GM23338 (cell line): ENCODE data around the gene PSMD11. TPM values are rescaled to one million over a fixed set of nuclear protein-coding genes. Genes with fewer than 3 reads are reported as not detected.
A peak's percentile ranks its signal among the peaks of the same experiment; 100 is the strongest.

ENCODE experiments used
- ATAC-seq: fragments of 200-7000 bp; cut with Tn5 transposase; 3 replicates; pipeline ENCODE4 v1.9.1; 2020
- DNase-seq: peaks from one replicate; pipeline ENCODE4 v3.0.0-alpha.2; 2015; ENCODE audit warnings: low spot score
- H2AFZ ChIP-seq: fragments of 200-600 bp; sonication (generic); 2 replicates; pipeline ENCODE4 v1.8.0; 2016; ENCODE audit warnings: antibody characterized with exemption, mild to moderate bottlenecking, moderate library complexity
- H3F3A ChIP-seq: fragments of 200-600 bp; sonication (generic); replicated peaks from 2 replicates; pipeline ENCODE4 v1.8.0; 2017; ENCODE audit warnings: antibody characterized with exemption, mixed run types, low read depth
- H3K27ac ChIP-seq: fragments of 200-600 bp; sonication (generic); 2 replicates; pipeline ENCODE4 v1.6.1; 2016; ENCODE audit warnings: low read depth
- H3K27me3 ChIP-seq: fragments of 200-600 bp; sonication (generic); 2 replicates; pipeline ENCODE4 v1.8.0; 2016; ENCODE audit warnings: mild to moderate bottlenecking, mixed run types, moderate library complexity; ENCODE audit not compliant: insufficient read depth
- H3K36me3 ChIP-seq: fragments of 200-600 bp; sonication (generic); 2 replicates; pipeline ENCODE4 v1.8.0; 2016; ENCODE audit warnings: mild to moderate bottlenecking; ENCODE audit not compliant: insufficient read depth
- H3K4me1 ChIP-seq: fragments of 200-600 bp; sonication (generic); 2 replicates; pipeline ENCODE4 v1.8.0; 2016; ENCODE audit warnings: mild to moderate bottlenecking, moderate library complexity; ENCODE audit not compliant: insufficient read depth
- H3K4me2 ChIP-seq: fragments of 200-600 bp; sonication (generic); 2 replicates; pipeline ENCODE4 v1.7.1; 2017; ENCODE audit warnings: mixed run types
- H3K4me3 ChIP-seq: fragments of 200-600 bp; sonication (generic); 2 replicates; pipeline ENCODE4 v1.6.1; 2016; ENCODE audit warnings: mixed run types
- H3K79me2 ChIP-seq: fragments of 200-600 bp; sonication (generic); replicated peaks from 2 replicates; pipeline ENCODE4 v1.8.0; 2017; ENCODE audit warnings: mild to moderate bottlenecking; ENCODE audit not compliant: insufficient read depth
- H3K9me2 ChIP-seq: fragments of 200-600 bp; sonication (generic); 2 replicates; pipeline ENCODE4 v1.8.0; 2017; ENCODE audit not compliant: insufficient read depth
- H4K20me1 ChIP-seq: fragments of 200-600 bp; sonication (generic); replicated peaks from 2 replicates; pipeline ENCODE4 v1.8.0; 2017; ENCODE audit warnings: mild to moderate bottlenecking; ENCODE audit not compliant: insufficient read depth
- H3K27ac Mint-ChIP-seq: 2 replicates; pipeline ENCODE4 v1.8.0; 2020; ENCODE audit warnings: inconsistent platforms, mild to moderate bottlenecking, moderate library complexity, mixed read lengths
- H3K27me3 Mint-ChIP-seq: 3 replicates; pipeline ENCODE4 v1.8.0; 2022; ENCODE audit warnings: low read depth, mild to moderate bottlenecking, moderate library complexity, mixed read lengths, inconsistent platforms; ENCODE audit not compliant: insufficient read depth, poor library complexity
- H3K36me3 Mint-ChIP-seq: 3 replicates; pipeline ENCODE4 v1.8.0; 2021; ENCODE audit warnings: low read depth, mild to moderate bottlenecking, inconsistent platforms, moderate library complexity, mixed read lengths
- H3K4me1 Mint-ChIP-seq: 3 replicates; pipeline ENCODE4 v1.8.0; 2020; ENCODE audit warnings: mild to moderate bottlenecking, inconsistent platforms, mixed read lengths
- H3K4me3 Mint-ChIP-seq: 3 replicates; pipeline ENCODE4 v1.8.0; 2021; ENCODE audit warnings: moderate library complexity, mild to moderate bottlenecking, inconsistent platforms, mixed read lengths
- H3K9me3 Mint-ChIP-seq: 3 replicates; pipeline ENCODE4 v1.8.0; 2020; ENCODE audit warnings: moderate library complexity, mild to moderate bottlenecking, inconsistent platforms, mixed read lengths
- CREB1 ChIP-seq: fragments of 250-450 bp; sonication (Bioruptor Pico); IDR thresholded peaks from 2 replicates; pipeline ENCODE4 v1.5.0; 2020; ENCODE audit warnings: low read depth, mild to moderate bottlenecking, moderate library complexity
- POLR2AphosphoS5 ChIP-seq: IDR thresholded peaks from 2 replicates; pipeline ENCODE4 v1.6.1; 2016; ENCODE audit warnings: antibody characterized with exemption, low read depth
- ZNF114 ChIP-seq: fragments of 250-450 bp; sonication (Bioruptor Pico); IDR thresholded peaks from 2 replicates; pipeline ENCODE4 v1.5.0; 2020; ENCODE audit warnings: mild to moderate bottlenecking, moderate library complexity
- polyA plus RNA-seq: library from polyadenylated mRNA; unstranded; fragments of >200 nt; fragmentation: Nextera tagmentation; extraction: Ambion mirVana; gene quantifications from 2 replicates; pipeline ENCODE4 v1.2.1, GENCODE V29; 2016
- total RNA-seq: library from RNA; depleted of rRNA; stranded (reverse); fragments of >200 nt; shearing (Covaris generic); gene quantifications from 2 replicates; pipeline ENCODE4 v1.2.3, GENCODE V29; 2014
- TF ChIP-seq, protein P1 (sequence below), 2 experiments: fragments of 200-600 bp in 1 of 2; sonication (generic) in 1 of 2; conservative IDR thresholded peaks; 2 replicates each; pipeline versions ENCODE4 v1.5.1 to v1.6.1; 2016 to 2017; ENCODE audit warnings: antibody characterized with exemption in 2 of 2, low read depth in 2 of 2, mild to moderate bottlenecking in 2 of 2, moderate library complexity in 1 of 2
- TF ChIP-seq, protein P2 (sequence below): IDR thresholded peaks from one replicate; pipeline ENCODE4 v1.6.1; 2018; ENCODE audit warnings: antibody characterized with exemption; ENCODE audit not compliant: unreplicated experiment

Gene PSMD11
- total and polyA plus RNA-seq, 2 experiments from 2014 or later = 180 to 360 TPM

GRCh38 chr17:32484041-32484461 is 39.7 kb downstream of the PSMD11 start:
- H4K20me1 ChIP-seq = peaks cover 21% of the 10 kb centered on the region
- H3K4me3 ChIP-seq = no peak overlapping the region
- TF ChIP-seq, protein P1, sequence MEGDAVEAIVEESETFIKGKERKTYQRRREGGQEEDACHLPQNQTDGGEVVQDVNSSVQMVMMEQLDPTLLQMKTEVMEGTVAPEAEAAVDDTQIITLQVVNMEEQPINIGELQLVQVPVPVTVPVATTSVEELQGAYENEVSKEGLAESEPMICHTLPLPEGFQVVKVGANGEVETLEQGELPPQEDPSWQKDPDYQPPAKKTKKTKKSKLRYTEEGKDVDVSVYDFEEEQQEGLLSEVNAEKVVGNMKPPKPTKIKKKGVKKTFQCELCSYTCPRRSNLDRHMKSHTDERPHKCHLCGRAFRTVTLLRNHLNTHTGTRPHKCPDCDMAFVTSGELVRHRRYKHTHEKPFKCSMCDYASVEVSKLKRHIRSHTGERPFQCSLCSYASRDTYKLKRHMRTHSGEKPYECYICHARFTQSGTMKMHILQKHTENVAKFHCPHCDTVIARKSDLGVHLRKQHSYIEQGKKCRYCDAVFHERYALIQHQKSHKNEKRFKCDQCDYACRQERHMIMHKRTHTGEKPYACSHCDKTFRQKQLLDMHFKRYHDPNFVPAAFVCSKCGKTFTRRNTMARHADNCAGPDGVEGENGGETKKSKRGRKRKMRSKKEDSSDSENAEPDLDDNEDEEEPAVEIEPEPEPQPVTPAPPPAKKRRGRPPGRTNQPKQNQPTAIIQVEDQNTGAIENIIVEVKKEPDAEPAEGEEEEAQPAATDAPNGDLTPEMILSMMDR (conservative IDR thresholded peaks at IDR 0.05; ENCODE audit: low read depth in 2 of 2) = no peak
- 0 out of 2 replicates have a peak, but pooled peaks have one; percentile 6 for TF ChIP-seq POLR2AphosphoS5
- H3K4me1 Mint-ChIP-seq = peaks cover 49% of the 10 kb centered on the region
- H3K4me2 ChIP-seq = 0 out of 2 replicates have a peak overlapping the region, but pooled peaks have one; percentile 5
- H3K27me3 Mint-ChIP-seq = peaks cover 28% of the 10 kb centered on the region
- no peak for DNase-seq
- H3K27ac ChIP-seq = peak overlapping the region; percentile 16
- H2AFZ ChIP-seq = no peak overlapping the region
- H3K9me2 ChIP-seq = no peaks in the 10 kb centered on the region
- H3K36me3 ChIP-seq = peaks cover 29% of the 10 kb centered on the region
- peaks cover 41% of the 10 kb centered on the region for H3F3A ChIP-seq
- peaks cover 3% of the 10 kb centered on the region; the same call in 1 of the 3 replicates for H3K9me3 Mint-ChIP-seq
- H3K27ac Mint-ChIP-seq = peak overlapping the region; percentile 81
- no peaks in the 10 kb centered on the region for H3K27me3 ChIP-seq
- H3K79me2 ChIP-seq = peaks cover 9% of the 10 kb centered on the region
- peaks cover 54% of the 10 kb centered on the region for H3K36me3 Mint-ChIP-seq
- peak; percentile 1 for ATAC-seq
- H3K4me1 ChIP-seq = peaks cover 36% of the 10 kb centered on the region
- peak overlapping the region; percentile 24; the same call in 2 of the 3 replicates for H3K4me3 Mint-ChIP-seq

- H3K4me3 ChIP-seq = no peak overlapping the region
Measured at GRCh38 chr17:32484628-32485027, 40.3 kb downstream of the PSMD11 start.

More at GRCh38 chr17:32484628-32485027, 40.3 kb downstream of the PSMD11 start:
- H3K9me3 Mint-ChIP-seq = peaks cover 3% of the 10 kb centered on the region; the same call in 1 of the 3 replicates
- H3K27me3 Mint-ChIP-seq = peaks cover 31% of the 10 kb centered on the region
- peaks cover 15% of the 10 kb centered on the region for H3K79me2 ChIP-seq
- H3K27ac ChIP-seq = no peak overlapping the region
- ATAC-seq = no peak
- H4K20me1 ChIP-seq = peaks cover 27% of the 10 kb centered on the region
- no peak for TF ChIP-seq ZNF114 (CRISPR knock-in tag)
- TF ChIP-seq, protein P2, sequence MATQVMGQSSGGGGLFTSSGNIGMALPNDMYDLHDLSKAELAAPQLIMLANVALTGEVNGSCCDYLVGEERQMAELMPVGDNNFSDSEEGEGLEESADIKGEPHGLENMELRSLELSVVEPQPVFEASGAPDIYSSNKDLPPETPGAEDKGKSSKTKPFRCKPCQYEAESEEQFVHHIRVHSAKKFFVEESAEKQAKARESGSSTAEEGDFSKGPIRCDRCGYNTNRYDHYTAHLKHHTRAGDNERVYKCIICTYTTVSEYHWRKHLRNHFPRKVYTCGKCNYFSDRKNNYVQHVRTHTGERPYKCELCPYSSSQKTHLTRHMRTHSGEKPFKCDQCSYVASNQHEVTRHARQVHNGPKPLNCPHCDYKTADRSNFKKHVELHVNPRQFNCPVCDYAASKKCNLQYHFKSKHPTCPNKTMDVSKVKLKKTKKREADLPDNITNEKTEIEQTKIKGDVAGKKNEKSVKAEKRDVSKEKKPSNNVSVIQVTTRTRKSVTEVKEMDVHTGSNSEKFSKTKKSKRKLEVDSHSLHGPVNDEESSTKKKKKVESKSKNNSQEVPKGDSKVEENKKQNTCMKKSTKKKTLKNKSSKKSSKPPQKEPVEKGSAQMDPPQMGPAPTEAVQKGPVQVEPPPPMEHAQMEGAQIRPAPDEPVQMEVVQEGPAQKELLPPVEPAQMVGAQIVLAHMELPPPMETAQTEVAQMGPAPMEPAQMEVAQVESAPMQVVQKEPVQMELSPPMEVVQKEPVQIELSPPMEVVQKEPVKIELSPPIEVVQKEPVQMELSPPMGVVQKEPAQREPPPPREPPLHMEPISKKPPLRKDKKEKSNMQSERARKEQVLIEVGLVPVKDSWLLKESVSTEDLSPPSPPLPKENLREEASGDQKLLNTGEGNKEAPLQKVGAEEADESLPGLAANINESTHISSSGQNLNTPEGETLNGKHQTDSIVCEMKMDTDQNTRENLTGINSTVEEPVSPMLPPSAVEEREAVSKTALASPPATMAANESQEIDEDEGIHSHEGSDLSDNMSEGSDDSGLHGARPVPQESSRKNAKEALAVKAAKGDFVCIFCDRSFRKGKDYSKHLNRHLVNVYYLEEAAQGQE = no peak
- no peak for TF ChIP-seq CREB1
- H2AFZ ChIP-seq = no peak overlapping the region
- DNase-seq = no peak
- no peaks in the 10 kb centered on the region for H3K27me3 ChIP-seq
- no peaks in the 10 kb centered on the region for H3K9me2 ChIP-seq
- H3K27ac Mint-ChIP-seq = no peak overlapping the region; the same call in 1 of the 2 replicates
- peaks cover 44% of the 10 kb centered on the region for H3F3A ChIP-seq
- no peak overlapping the region for H3K4me3 Mint-ChIP-seq
- peaks cover 42% of the 10 kb centered on the region for H3K4me1 ChIP-seq
- H3K4me2 ChIP-seq = no peak overlapping the region
- peaks cover 54% of the 10 kb centered on the region for H3K36me3 Mint-ChIP-seq
- H3K4me1 Mint-ChIP-seq = peaks cover 55% of the 10 kb centered on the region
- H3K36me3 ChIP-seq = peaks cover 24% of the 10 kb centered on the region
